ENCODE data around the gene TBC1D22A.

TBC1D22A gene

GRCh38 chr22:46737105-46737975 lies 25.1 kb upstream of the TBC1D22A start:
- peak in 24 of 51 donors; percentile 22 to 73 (median 50) for DNase-seq

- DNase-seq = peak in 46 of 51 donors; percentile 14 to 86 (median 72)
Measured at GRCh38 chr22:46737976-46738646, 24.3 kb upstream of the TBC1D22A start, which contains the start of gene CERK. TSS of gene CERK (minus strand) at chr22:46738252. CDS start at chr22:46738148, 104 bp downstream.

GRCh38 chr22:46738647-46739093 lies 23.8 kb upstream of the TBC1D22A start:
- DNase-seq = peak in 4 of 51 donors; percentile 13 to 74 (median 46)

GRCh38 chr22:46739094-46739870 lies 23.2 kb upstream of the TBC1D22A start:
- DNase-seq = peak in 16 of 51 donors; percentile 13 to 74 (median 44)

- DNase-seq = no peak
Measured at GRCh38 chr22:46740910-46741780, 21.3 kb upstream of the TBC1D22A start.

GRCh38 chr22:46741974-46742519 lies 20.4 kb upstream of the TBC1D22A start:
- DNase-seq = no peak

GRCh38 chr22:46742576-46743221 lies 19.8 kb upstream of the TBC1D22A start:
- no peak for DNase-seq

- DNase-seq = no peak
Measured at GRCh38 chr22:46744581-46744980, 17.9 kb upstream of the TBC1D22A start.

- no peak for DNase-seq
Measured at GRCh38 chr22:46746192-46746591, 16.3 kb upstream of the TBC1D22A start.

- no peak for DNase-seq
Measured at GRCh38 chr22:46746620-46747019, 15.8 kb upstream of the TBC1D22A start.

- DNase-seq = no peak
Measured at GRCh38 chr22:46747646-46748045, 14.8 kb upstream of the TBC1D22A start.

GRCh38 chr22:46748206-46748907 lies 14.1 kb upstream of the TBC1D22A start:
- DNase-seq = no peak

GRCh38 chr22:46748908-46749675 lies 13.4 kb upstream of the TBC1D22A start:
- DNase-seq = no peak

GRCh38 chr22:46749682-46750529 lies 12.5 kb upstream of the TBC1D22A start:
- DNase-seq = no peak

GRCh38 chr22:46750530-46750800 lies 12.0 kb upstream of the TBC1D22A start:
- no peak for DNase-seq

- no peak for DNase-seq
Measured at GRCh38 chr22:46750863-46751443, 11.5 kb upstream of the TBC1D22A start.

GRCh38 chr22:46752286-46752987 lies 10.0 kb upstream of the TBC1D22A start:
- DNase-seq = no peak

All from hypothalamus (tissue), 51 donors.